Immature natural killer cell (primary cell): ENCODE measurements around the gene R3HDM2. TPM values are rescaled to one million over a fixed set of nuclear protein-coding genes. Genes with fewer than 3 reads are reported as not detected.
"Not testable (repeated sequence)": the region's sequence is repeated elsewhere in the genome, so short reads cannot be mapped to it uniquely, and the experiment has no call there.

ENCODE experiments used
- DNase-seq, 3 donors: peaks; one replicate each; pipeline ENCODE4 v3.0.0; 2022; ENCODE audit warnings: mixed read lengths in 1 of 3
- H3K27ac Mint-ChIP-seq, 6 donors: one replicate each; pipeline ENCODE4 v1.8.0; 2020; ENCODE audit warnings: mixed read lengths in 6 of 6, mild to moderate bottlenecking in 5 of 6, inconsistent platforms in 4 of 6, moderate library complexity in 3 of 6
- H3K27me3 Mint-ChIP-seq, 3 donors: one replicate each; pipeline ENCODE4 v1.8.0; 2020 to 2021; ENCODE audit warnings: low read depth in 3 of 3, mild to moderate bottlenecking in 3 of 3, mixed read lengths in 3 of 3, moderate library complexity in 3 of 3, inconsistent platforms in 1 of 3
- H3K36me3 Mint-ChIP-seq, 3 donors: one replicate each; pipeline ENCODE4 v1.8.0; 2020; ENCODE audit warnings: mixed read lengths in 3 of 3, inconsistent platforms in 2 of 3, mild to moderate bottlenecking in 2 of 3
- H3K4me1 Mint-ChIP-seq, 2 donors: one replicate each; pipeline ENCODE4 v1.8.0; 2020; ENCODE audit warnings: inconsistent platforms in 2 of 2, mild to moderate bottlenecking in 2 of 2, mixed read lengths in 2 of 2, moderate library complexity in 1 of 2
- H3K4me3 Mint-ChIP-seq, 5 donors: one replicate each; pipeline ENCODE4 v1.8.0; 2020; ENCODE audit warnings: mild to moderate bottlenecking in 5 of 5, mixed read lengths in 5 of 5, inconsistent platforms in 3 of 5, moderate library complexity in 3 of 5
- H3K9me3 Mint-ChIP-seq, 6 donors: one replicate each; pipeline ENCODE4 v1.8.0; 2020; ENCODE audit warnings: mild to moderate bottlenecking in 6 of 6, mixed read lengths in 6 of 6, inconsistent platforms in 4 of 6, moderate library complexity in 3 of 6
- polyA plus RNA-seq, 3 donors: library from polyadenylated mRNA; unstranded; fragments of 300-500 nt; fragmentation: Illumina TruSeq; gene quantifications; one replicate each; pipeline ENCODE4 v1.2.3, GENCODE V29; 2021

The R3HDM2 gene
- polyA plus RNA-seq, 3 donors from 2014 or later: 0.12 to 19.0 (median 3.3) TPM

GRCh38 chr12:57330992-57331391 is 99.9 kb downstream of the R3HDM2 start:
- H3K36me3 Mint-ChIP-seq: peaks cover 10 to 13% (median 11%) of the 10 kb centered on the region in 3 donors
- H3K4me1 Mint-ChIP-seq: peaks cover 1 to 3% of the 10 kb centered on the region in 2 donors
- no peak overlapping the region for H3K27ac Mint-ChIP-seq
- H3K4me3 Mint-ChIP-seq: no peak overlapping the region
- H3K9me3 Mint-ChIP-seq: no peaks in the 10 kb centered on the region
- no peaks in the 10 kb centered on the region for H3K27me3 Mint-ChIP-seq
- DNase-seq: no peak

GRCh38 chr12:57329219-57329618 is 101.6 kb downstream of the R3HDM2 start:
- H3K9me3 Mint-ChIP-seq: no peaks in the 10 kb centered on the region
- H3K4me1 Mint-ChIP-seq: peaks cover 6 to 20% of the 10 kb centered on the region in 2 donors
- no peaks in the 10 kb centered on the region for H3K27me3 Mint-ChIP-seq
- peaks cover 10 to 13% (median 11%) of the 10 kb centered on the region in 3 donors for H3K36me3 Mint-ChIP-seq
- H3K4me3 Mint-ChIP-seq: no peak overlapping the region
- DNase-seq: no peak
- H3K27ac Mint-ChIP-seq: no peak overlapping the region

- Mint-ChIP-seq H3K9me3 (no peaks in the 10 kb centered on the region), H3K36me3 (peaks cover 4 to 8% (median 6%) of the 10 kb centered on the region in 3 donors), H3K4me3 (no peak overlapping the region)
Observed at GRCh38 chr12:57325395-57325794, 105.4 kb downstream of the R3HDM2 start.

GRCh38 chr12:57323416-57323815 is 107.4 kb downstream of the R3HDM2 start:
- H3K27ac Mint-ChIP-seq: no peak overlapping the region
- DNase-seq: no peak
- H3K9me3 Mint-ChIP-seq: no peaks in the 10 kb centered on the region
- H3K27me3 Mint-ChIP-seq: peaks cover 0 to 2% (median 0%) of the 10 kb centered on the region in 3 donors
- peaks cover 4 to 6% (median 4%) of the 10 kb centered on the region in 3 donors for H3K36me3 Mint-ChIP-seq
- no peak overlapping the region for H3K4me3 Mint-ChIP-seq
- peaks cover 5 to 25% of the 10 kb centered on the region in 2 donors for H3K4me1 Mint-ChIP-seq

More at GRCh38 chr12:57325395-57325794, 105.4 kb downstream of the R3HDM2 start:
- no peak for DNase-seq
- Mint-ChIP-seq H3K27me3 (peaks cover 0 to 2% (median 0%) of the 10 kb centered on the region in 3 donors), H3K4me1 (peaks cover 6 to 25% of the 10 kb centered on the region in 2 donors), H3K27ac (peak overlapping the region in 1 of 6 donors; percentile 11)

GRCh38 chr12:57320639-57321038 is 110.2 kb downstream of the R3HDM2 start:
- Mint-ChIP-seq H3K9me3 (no peaks in the 10 kb centered on the region), H3K27me3 (peaks cover 0 to 2% (median 0%) of the 10 kb centered on the region in 3 donors), H3K27ac (peak overlapping the region in 1 of 6 donors; percentile 20), H3K36me3 (no peaks in the 10 kb centered on the region), H3K4me3 (no peak overlapping the region), H3K4me1 (peaks cover 5 to 19% of the 10 kb centered on the region in 2 donors)
- DNase-seq: no peak

- H3K4me3 Mint-ChIP-seq: no peak overlapping the region
- H3K27ac Mint-ChIP-seq: peak overlapping the region in 1 of 6 donors; percentile 67
- H3K36me3 Mint-ChIP-seq: no peaks in the 10 kb centered on the region
- no peak for DNase-seq
- H3K27me3 Mint-ChIP-seq: peaks cover 0 to 2% (median 0%) of the 10 kb centered on the region in 3 donors
- H3K4me1 Mint-ChIP-seq: peaks cover 2 to 11% of the 10 kb centered on the region in 2 donors
- no peaks in the 10 kb centered on the region for H3K9me3 Mint-ChIP-seq
Observed at GRCh38 chr12:57319678-57320469, 111.0 kb downstream of the R3HDM2 start.

- no peak for DNase-seq
- Mint-ChIP-seq H3K4me3 (no peak overlapping the region), H3K36me3 (no peaks in the 10 kb centered on the region), H3K27me3 (no peaks in the 10 kb centered on the region), H3K27ac (peak overlapping the region in 2 of 6 donors; percentile 29 to 62), H3K9me3 (no peaks in the 10 kb centered on the region), H3K4me1 (peaks cover 2% of the 10 kb centered on the region in 2 donors)
Observed at GRCh38 chr12:57315681-57316080, 115.2 kb downstream of the R3HDM2 start.

- H3K4me3 Mint-ChIP-seq, H3K27me3 Mint-ChIP-seq, H3K27ac Mint-ChIP-seq, H3K9me3 Mint-ChIP-seq, H3K4me1 Mint-ChIP-seq, DNase-seq: not testable (repeated sequence)
- peaks cover 0 to 20% (median 19%) of the 10 kb centered on the region in 3 donors for H3K36me3 Mint-ChIP-seq
Observed at GRCh38 chr12:57312287-57312686, 118.6 kb downstream of the R3HDM2 start.

GRCh38 chr12:57309420-57309819 is 121.4 kb downstream of the R3HDM2 start:
- no peaks in the 10 kb centered on the region for H3K9me3 Mint-ChIP-seq
- peaks cover 3 to 10% of the 10 kb centered on the region in 2 donors for H3K4me1 Mint-ChIP-seq
- peaks cover 12 to 33% (median 31%) of the 10 kb centered on the region in 3 donors for H3K36me3 Mint-ChIP-seq
- H3K27ac Mint-ChIP-seq: peak overlapping the region in 4 of 6 donors; percentile 1 to 60 (median 20)
- no peak overlapping the region for H3K4me3 Mint-ChIP-seq
- no peaks in the 10 kb centered on the region for H3K27me3 Mint-ChIP-seq
- no peak for DNase-seq

GRCh38 chr12:57300961-57301584 is 129.8 kb downstream of the R3HDM2 start:
- H3K9me3 Mint-ChIP-seq: no peaks in the 10 kb centered on the region
- H3K4me3 Mint-ChIP-seq: no peak overlapping the region
- DNase-seq: no peak
- no peaks in the 10 kb centered on the region for H3K4me1 Mint-ChIP-seq
- H3K36me3 Mint-ChIP-seq: peaks cover 45 to 60% (median 50%) of the 10 kb centered on the region in 3 donors
- H3K27me3 Mint-ChIP-seq: no peaks in the 10 kb centered on the region
- no peak overlapping the region for H3K27ac Mint-ChIP-seq

GRCh38 chr12:57299514-57300016 is 131.3 kb downstream of the R3HDM2 start:
- Mint-ChIP-seq H3K9me3 (no peaks in the 10 kb centered on the region), H3K36me3 (peaks cover 41 to 59% (median 47%) of the 10 kb centered on the region in 3 donors), H3K27me3 (no peaks in the 10 kb centered on the region), H3K4me3 (no peak overlapping the region), H3K27ac (no peak overlapping the region), H3K4me1 (no peaks in the 10 kb centered on the region)
- DNase-seq: no peak

- Mint-ChIP-seq H3K36me3 (peaks cover 44 to 70% (median 49%) of the 10 kb centered on the region in 3 donors), H3K27ac (no peak overlapping the region), H3K4me3 (no peak overlapping the region), H3K9me3 (no peaks in the 10 kb centered on the region), H3K27me3 (no peaks in the 10 kb centered on the region), H3K4me1 (no peaks in the 10 kb centered on the region)
- no peak for DNase-seq
Observed at GRCh38 chr12:57296291-57296690, 134.6 kb downstream of the R3HDM2 start.

- H3K27me3 Mint-ChIP-seq, H3K9me3 Mint-ChIP-seq, H3K4me3 Mint-ChIP-seq, H3K27ac Mint-ChIP-seq, DNase-seq: not testable (repeated sequence)
- Mint-ChIP-seq H3K36me3 (peaks cover 21 to 60% (median 26%) of the 10 kb centered on the region in 3 donors), H3K4me1 (peaks cover 6 to 12% of the 10 kb centered on the region in 2 donors)
Observed at GRCh38 chr12:57282073-57282472, 148.8 kb downstream of the R3HDM2 start.
